ENCODE data around the gene APOL4. TPM values are rescaled to one million over a fixed set of nuclear protein-coding genes. Genes with fewer than 3 reads are reported as not detected.
"Not testable (repeated sequence)": the region's sequence is repeated elsewhere in the genome, so short reads cannot be mapped to it uniquely, and the experiment has no call there.

The APOL4 gene
- total RNA-seq, 6 experiments from 2014 or later: 1.1 to 1.6 (median 1.4) TPM; not detected in 2

- peak overlapping the region in 1 of 3 donors; percentile 96 for H3K27ac ChIP-seq
- ATAC-seq (no peak), DNase-seq (no peak)
- TF ChIP-seq POLR2A (IDR thresholded peaks at IDR 0.05): no peak
- TF ChIP-seq CTCF (IDR thresholded peaks at IDR 0.05): no peak
- intact Hi-C loops (cut with DNase I): no loop called here
- no peak overlapping the region for H3K4me3 ChIP-seq
- 49% methylated on average over 10 of the region's 12 CpGs for WGBS (ENCODE audit: insufficient coverage, low coverage, low lambda C conversion rate, missing lambda C conversion rate)
- H3K4me1 ChIP-seq: peaks cover 0 to 67% (median 24%) of the 10 kb centered on the region in 4 donors
- no peaks in the 10 kb centered on the region for H3K9me3 ChIP-seq
- H3K27me3 ChIP-seq: no peaks in the 10 kb centered on the region
- H3K36me3 ChIP-seq: peaks cover 0 to 6% (median 2%) of the 10 kb centered on the region in 4 donors
These were observed 47.8 kb downstream of the APOL4 start for GRCh38 chr22:36153501-36154422.

DNA sequence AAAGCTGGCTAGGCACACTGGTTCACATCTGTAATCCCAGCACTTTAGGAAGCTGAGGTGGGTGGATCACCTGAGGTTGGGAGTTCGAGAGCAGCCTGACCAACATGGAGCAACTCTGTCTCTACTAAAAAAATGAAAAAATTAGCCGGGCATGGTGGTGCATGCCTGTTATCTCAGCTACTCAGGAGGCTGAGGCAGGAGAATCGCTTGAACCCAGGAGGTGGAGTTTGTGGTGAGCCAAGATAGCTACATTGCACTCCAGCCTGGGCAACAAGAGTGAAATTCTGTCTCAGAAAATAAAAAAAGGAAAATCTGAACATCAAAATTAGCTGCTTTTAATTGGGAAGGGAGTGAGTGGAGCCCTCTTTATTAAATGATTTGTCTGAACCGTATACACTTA lies 48.8 kb downstream of the APOL4 start:
- H3K27me3 ChIP-seq; H3K36me3 ChIP-seq; DNase-seq; H3K4me3 ChIP-seq; intact Hi-C loops (cut with DNase I); ATAC-seq; H3K9me3 ChIP-seq: not testable (repeated sequence)
- Histone ChIP-seq H3K4me1 (peaks cover 0 to 58% (median 21%) of the 10 kb centered on the region in 4 donors), H3K27ac (peak overlapping the region in 1 of 3 donors; percentile 96)
- 82% methylated on average over 4 of the region's 4 CpGs for WGBS (ENCODE audit: insufficient coverage, low coverage, low lambda C conversion rate, missing lambda C conversion rate)

DNA sequence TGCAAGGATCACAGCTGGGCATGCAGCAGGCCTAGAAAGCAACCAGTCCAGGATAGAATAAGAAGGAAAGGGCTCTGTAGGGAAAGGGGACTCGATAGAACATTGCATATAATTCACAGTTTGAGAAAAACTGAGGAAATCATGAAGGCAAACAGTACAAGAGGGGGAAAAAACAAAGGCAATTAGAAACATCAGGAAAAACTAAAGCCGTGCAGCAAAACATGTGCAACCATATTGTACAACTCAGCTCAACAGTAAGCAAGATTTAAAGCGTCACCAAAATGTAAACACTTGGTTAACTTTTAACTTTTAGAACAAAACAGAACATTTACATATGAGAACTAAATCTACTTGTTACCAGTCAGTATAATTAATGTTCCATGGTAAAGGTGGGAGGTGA lies 49.5 kb downstream of the APOL4 start:
- Histone ChIP-seq H3K4me3 (no peak overlapping the region), H3K27ac (peak overlapping the region in 1 of 3 donors; percentile 25), H3K27me3 (no peaks in the 10 kb centered on the region), H3K36me3 (peaks cover 0 to 6% (median 3%) of the 10 kb centered on the region in 4 donors), H3K9me3 (no peaks in the 10 kb centered on the region), H3K4me1 (peaks cover 0 to 51% (median 17%) of the 10 kb centered on the region in 4 donors)
- WGBS (ENCODE audit: insufficient coverage, low coverage, low lambda C conversion rate, missing lambda C conversion rate): 66% methylated on average over 3 of the region's 3 CpGs
- TF ChIP-seq POLR2A (IDR thresholded peaks at IDR 0.05) (no peak), CTCF (IDR thresholded peaks at IDR 0.05) (no peak)
- no peak for ATAC-seq
- intact Hi-C loops (cut with DNase I): no loop called here
- DNase-seq: no peak

- Histone ChIP-seq H3K27ac (no peak overlapping the region), H3K36me3 (peaks cover 0 to 6% (median 3%) of the 10 kb centered on the region in 4 donors), H3K4me1 (peaks cover 0 to 46% (median 16%) of the 10 kb centered on the region in 4 donors), H3K4me3 (no peak overlapping the region), H3K27me3 (no peaks in the 10 kb centered on the region), H3K9me3 (no peaks in the 10 kb centered on the region)
- no peak for DNase-seq
- TF ChIP-seq POLR2A (IDR thresholded peaks at IDR 0.05): no peak
- 75% methylated on average over 1 of the region's 3 CpGs for WGBS (ENCODE audit: insufficient coverage, low coverage, low lambda C conversion rate, missing lambda C conversion rate)
- no peak for ATAC-seq
- intact Hi-C loops (cut with DNase I): no loop called here
These were observed 50.5 kb downstream of the APOL4 start for GRCh38 chr22:36151006-36151595.

- Histone ChIP-seq H3K4me3 (no peak overlapping the region), H3K4me1 (peaks cover 0 to 43% (median 11%) of the 10 kb centered on the region in 4 donors), H3K36me3 (peaks cover 0 to 6% (median 3%) of the 10 kb centered on the region in 4 donors), H3K9me3 (no peaks in the 10 kb centered on the region), H3K27ac (no peak overlapping the region), H3K27me3 (no peaks in the 10 kb centered on the region)
- 52% methylated on average over 3 of the region's 4 CpGs for WGBS (ENCODE audit: insufficient coverage, low coverage, low lambda C conversion rate, missing lambda C conversion rate)
- no peak for TF ChIP-seq CTCF (IDR thresholded peaks at IDR 0.05)
- no peak for TF ChIP-seq POLR2A (IDR thresholded peaks at IDR 0.05)
- intact Hi-C loops (cut with DNase I): loop anchor here in 1 of 2 donors (5.0 to 10.0 kb wide), 3 partner anchors 33 to 138 kb away; no protein-coding TSS in a partner anchor
- no peak for DNase-seq
- no peak for ATAC-seq
These were observed 52.2 kb downstream of the APOL4 start for GRCh38 chr22:36149441-36149840.
